ENCODE measurements around the gene SLC35E4.
"Not testable (repeated sequence)": the region's sequence is repeated elsewhere in the genome, so short reads cannot be mapped to it uniquely, and the experiment has no call there.

SLC35E4 gene

GRCh38 chr22:30611197-30611596 lies 24.4 kb upstream of the SLC35E4 start:
- DNase-seq (ENCODE audit: low read depth) = no peak

DNA sequence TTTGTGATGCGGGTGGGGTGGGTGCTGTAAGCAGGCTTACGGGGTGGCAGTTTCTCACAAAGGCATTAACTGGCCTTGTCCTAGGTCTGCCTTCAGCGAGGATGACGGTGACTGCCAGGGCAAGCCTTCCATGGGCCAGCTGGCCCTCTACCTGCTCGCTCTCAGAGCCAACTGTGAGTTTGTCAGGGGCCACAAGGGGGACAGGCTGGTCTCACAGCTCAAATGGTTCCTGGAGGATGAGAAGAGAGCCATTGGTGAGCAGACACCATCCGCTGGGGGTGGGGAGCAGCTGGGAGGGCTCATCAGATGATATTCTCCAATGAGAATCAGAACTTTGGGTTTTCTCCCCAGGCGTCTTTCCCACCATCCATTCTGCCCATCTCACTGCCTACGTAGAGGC lies 22.8 kb upstream of the SLC35E4 start:
- DNase-seq (ENCODE audit: low read depth) = no peak

DNA sequence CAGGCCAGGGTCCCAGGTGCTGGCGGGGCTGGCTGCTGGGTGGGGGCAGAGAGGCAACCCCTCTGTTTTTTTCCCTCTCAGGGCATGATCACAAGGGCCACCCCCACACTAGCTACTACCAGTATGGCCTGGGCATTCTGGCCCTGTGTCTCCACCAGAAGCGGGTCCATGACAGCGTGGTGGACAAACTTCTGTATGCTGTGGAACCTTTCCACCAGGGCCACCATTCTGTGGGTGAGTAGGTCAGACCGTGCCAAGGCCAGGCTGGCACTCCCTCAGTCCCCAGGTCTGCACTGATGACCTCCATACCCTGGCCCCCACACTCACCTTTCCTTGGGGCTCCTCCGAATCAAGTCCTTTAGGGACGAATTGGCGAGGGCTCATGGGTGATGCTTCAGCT lies 21.3 kb upstream of the SLC35E4 start:
- DNase-seq (ENCODE audit: low read depth) = no peak

DNA sequence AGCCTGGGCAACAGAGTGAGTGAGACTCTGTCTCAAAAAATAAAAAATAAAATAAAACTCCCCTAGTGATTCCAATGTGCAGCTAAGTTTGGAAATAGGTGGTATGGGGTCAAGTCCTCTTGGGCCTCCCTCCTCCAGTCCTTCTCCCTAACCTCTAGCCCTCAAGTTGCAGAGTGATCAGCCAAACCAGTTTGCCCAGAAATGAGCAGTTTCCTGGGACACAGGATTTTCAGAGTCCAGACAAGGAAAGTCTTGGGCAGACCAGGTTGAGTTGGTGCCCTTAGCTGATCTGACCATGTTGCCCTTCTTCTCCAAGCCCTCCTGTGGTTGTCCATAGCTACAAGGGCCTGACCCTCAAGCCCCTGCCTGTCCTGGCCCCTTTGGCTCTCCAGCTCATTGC lies 20.7 kb upstream of the SLC35E4 start:
- DNase-seq (ENCODE audit: low read depth) = no peak

GRCh38 chr22:30615543-30615954 lies 20.0 kb upstream of the SLC35E4 start:
- no peak for DNase-seq (ENCODE audit: low read depth)

DNA sequence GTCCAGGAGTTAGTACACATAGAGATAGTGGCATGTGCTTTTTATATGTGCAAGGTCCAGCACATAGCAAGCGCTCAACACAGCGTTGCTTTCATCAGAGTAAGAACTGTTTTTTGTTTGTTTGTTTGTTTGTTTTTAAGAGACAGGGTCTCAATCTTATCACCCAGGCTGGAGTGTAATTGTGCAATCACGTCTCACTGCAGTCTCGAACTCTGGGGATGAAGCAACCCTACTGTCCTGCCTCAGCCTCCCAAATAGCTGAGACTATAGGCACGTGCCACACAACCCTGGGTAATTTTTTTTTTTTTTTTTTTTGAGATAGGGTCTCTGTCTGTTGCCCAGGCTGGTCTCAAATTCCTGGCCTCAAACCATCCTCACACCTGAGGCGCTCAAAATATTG lies 17.8 kb upstream of the SLC35E4 start:
- no peak for DNase-seq (ENCODE audit: low read depth)

GRCh38 chr22:30619909-30620308 lies 15.7 kb upstream of the SLC35E4 start:
- DNase-seq (ENCODE audit: low read depth) = not testable (repeated sequence)

DNA sequence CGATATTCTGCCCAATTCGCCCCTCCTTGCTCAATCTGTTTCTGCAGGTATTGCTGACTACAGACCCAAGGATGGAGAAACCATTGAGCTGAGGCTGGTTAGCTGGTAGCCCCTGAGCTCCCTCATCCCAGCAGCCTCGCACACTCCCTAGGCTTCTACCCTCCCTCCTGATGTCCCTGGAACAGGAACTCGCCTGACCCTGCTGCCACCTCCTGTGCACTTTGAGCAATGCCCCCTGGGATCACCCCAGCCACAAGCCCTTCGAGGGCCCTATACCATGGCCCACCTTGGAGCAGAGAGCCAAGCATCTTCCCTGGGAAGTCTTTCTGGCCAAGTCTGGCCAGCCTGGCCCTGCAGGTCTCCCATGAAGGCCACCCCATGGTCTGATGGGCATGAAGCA lies 9.2 kb upstream of the SLC35E4 start:
- DNase-seq (ENCODE audit: low read depth) = no peak

DNA sequence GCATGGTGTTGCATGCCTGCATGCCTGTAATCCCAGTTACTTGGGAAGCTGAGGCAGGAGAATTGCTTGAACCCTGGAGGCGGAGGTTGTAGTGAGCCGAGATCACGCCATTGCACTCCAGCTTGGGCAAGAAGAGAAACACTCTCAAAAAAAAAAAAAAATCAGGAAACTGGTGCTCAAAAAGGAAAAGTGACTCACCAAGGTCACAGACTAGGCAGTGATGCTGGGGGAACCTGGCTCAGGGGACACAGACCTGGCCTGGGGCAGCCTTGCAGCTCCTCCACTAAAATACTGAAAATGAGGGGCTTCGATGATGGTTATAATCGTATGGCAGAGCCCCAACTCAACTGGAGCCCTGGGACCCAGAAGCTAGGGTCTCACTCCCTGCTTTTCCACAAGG lies 8.1 kb upstream of the SLC35E4 start:
- no peak for DNase-seq (ENCODE audit: low read depth)

GRCh38 chr22:30628491-30628890 lies 7.1 kb upstream of the SLC35E4 start:
- no peak for DNase-seq (ENCODE audit: low read depth)

DNA sequence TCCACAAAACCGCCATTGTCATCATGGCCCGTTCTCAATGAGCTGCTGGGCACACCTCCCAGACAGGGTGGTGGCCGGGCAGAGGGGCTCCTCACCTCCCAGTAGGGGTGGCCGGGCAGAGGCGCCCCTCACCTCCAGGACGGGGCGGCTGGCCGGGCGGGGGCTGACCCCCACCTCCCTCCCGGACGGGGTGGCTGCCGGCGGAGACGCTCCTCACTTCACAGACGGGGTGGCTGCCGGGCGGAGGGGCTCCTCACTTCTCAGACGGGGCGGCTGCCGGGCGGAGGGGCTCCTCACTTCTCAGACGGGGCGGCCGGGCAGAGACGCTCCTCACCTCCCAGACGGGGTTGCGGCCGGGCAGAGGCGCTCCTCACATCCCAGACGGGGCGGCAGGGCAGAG lies 4.1 kb upstream of the SLC35E4 start:
- not testable (repeated sequence) for DNase-seq (ENCODE audit: low read depth)

DNA sequence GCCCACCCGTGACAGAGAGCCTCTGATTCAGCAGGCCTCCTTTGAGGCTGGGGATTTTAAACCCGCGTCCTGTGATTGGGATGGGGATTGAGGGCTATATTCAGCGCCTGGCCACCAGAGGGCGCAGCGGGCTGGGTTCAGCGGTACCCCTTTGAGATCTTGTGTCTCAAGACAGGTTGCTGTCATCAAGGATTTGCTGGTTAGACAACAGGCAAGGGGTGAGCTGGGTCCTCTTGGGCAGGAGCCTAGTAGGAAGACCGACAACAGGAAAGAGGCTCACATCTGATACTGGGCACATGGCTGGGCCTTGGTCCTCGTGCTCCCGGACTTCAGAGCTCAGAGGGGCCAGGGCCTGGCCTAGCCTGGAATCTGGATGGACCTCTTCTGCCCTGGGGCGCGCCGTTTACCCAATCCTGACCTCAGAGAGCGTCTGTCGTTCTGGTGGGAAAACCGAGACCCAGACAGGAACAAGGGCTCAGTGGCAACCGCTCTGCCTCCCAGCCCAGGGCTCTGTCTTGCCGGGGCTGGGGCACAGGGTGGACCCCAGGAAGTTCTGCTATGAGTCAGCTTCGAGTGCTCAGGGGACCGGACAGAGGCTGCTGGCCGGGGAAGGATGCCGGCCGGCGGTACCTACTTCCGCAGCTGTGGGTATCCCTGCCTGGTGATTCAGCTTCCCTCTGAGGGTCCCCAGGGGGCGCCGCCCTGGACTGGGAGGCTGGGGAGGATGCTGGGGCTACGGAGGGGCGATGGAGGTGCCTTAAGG lies 929 bp upstream of the SLC35E4 start:
- DNase-seq (ENCODE audit: low read depth) = peak; percentile 88

GRCh38 chr22:30636226-30637077 lies 871 bp downstream of the SLC35E4 start:
- no peak for DNase-seq (ENCODE audit: low read depth)

DNA sequence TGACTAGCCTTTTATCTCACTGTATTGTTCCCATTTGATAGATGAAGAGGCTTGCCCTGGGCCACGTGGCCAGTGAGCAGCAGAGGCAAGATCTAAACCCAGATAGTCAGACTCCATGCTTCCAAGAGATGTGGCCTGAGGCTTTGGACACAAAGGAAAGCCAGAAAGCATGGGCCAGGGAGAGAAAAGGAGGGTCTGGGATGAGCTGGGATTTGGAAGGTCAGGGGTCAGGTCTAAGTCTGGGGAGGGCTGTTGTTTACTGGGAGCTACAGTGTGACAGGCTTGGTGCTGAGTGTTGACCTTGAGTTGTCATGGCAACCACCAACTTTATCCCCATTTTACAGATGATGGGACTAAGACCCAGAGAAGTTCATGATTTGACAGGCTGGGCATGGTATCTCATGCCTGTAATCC lies 2.1 kb downstream of the SLC35E4 start:
- DNase-seq (ENCODE audit: low read depth) = no peak

DNA sequence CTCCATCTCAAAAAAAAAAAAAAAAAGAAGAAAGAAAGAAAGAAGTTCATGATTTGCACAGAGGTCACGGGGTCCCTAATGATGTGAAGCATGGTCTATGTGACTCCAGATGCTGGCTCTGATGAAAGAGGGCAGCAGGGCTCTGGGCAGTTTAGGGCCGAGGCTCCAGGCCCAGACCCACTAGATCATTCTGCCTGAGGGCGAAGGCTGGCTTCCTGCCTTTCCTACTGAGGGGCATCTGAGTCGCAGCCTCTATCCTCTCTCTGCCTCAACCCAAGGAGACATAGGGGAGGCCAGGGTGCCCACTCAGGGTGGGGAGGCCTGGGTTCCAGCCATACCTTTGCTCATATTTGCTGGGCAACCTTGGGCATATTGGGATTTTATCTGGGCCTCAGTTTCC lies 4.8 kb downstream of the SLC35E4 start:
- DNase-seq (ENCODE audit: low read depth) = no peak

GRCh38 chr22:30640839-30641430 lies 5.4 kb downstream of the SLC35E4 start:
- DNase-seq (ENCODE audit: low read depth) = no peak

GRCh38 chr22:30643055-30643875 lies 7.7 kb downstream of the SLC35E4 start:
- no peak for DNase-seq (ENCODE audit: low read depth)

GRCh38 chr22:30646518-30647160 lies 11.1 kb downstream of the SLC35E4 start:
- DNase-seq (ENCODE audit: low read depth) = no peak

GRCh38 chr22:30647536-30647935 lies 12.0 kb downstream of the SLC35E4 start:
- DNase-seq (ENCODE audit: low read depth) = no peak

- DNase-seq (ENCODE audit: low read depth) = no peak
These were observed 13.2 kb downstream of the SLC35E4 start for GRCh38 chr22:30648825-30649224.

- peak; percentile 67 for DNase-seq (ENCODE audit: low read depth)
These were observed 13.9 kb downstream of the SLC35E4 start for GRCh38 chr22:30649430-30650007.

Measured in stimulated activated CD8-positive, alpha-beta memory T cell treated with anti-CD3 and anti-CD28 coated beads, Interleukin-12 subunit alpha, Interleukin-12 subunit beta, amount 100 ng/mL, for 1 hour (primary cell).